ENCODE data around the gene NDUFB4. TPM values are rescaled to one million over a fixed set of nuclear protein-coding genes. Genes with fewer than 3 reads are reported as not detected.
"Not testable (repeated sequence)": the region's sequence is repeated elsewhere in the genome, so short reads cannot be mapped to it uniquely, and the experiment has no call there.

Gene NDUFB4
- total RNA-seq, 4 donors from 2014 or later = 44.1 to 58.8 (median 49.7) TPM

DNA sequence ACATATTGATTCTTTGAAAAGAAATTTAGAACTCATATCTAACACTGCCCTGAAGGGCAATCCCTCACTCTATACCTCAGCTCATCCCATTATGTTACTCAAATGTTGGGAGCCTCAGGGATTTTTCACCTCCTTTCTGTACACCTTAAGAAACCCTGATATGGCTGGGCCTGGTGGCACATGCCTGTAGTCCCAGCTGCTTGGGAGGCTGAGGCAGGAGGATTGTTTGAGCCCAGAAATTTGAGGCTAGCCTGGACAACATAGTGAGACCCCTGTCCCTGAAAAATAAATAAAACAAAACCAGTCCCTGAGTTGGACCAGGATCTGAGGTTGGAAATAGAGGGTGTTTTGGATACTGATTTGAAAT, 27.6 kb downstream of the NDUFB4 start:
- H3K9me3 ChIP-seq = peaks cover 0 to 21% (median 0%) of the 10 kb centered on the region in 4 donors
- H3K27ac ChIP-seq = no peak overlapping the region
- H3K4me1 ChIP-seq = no peaks in the 10 kb centered on the region
- H3K4me3 ChIP-seq = no peak overlapping the region
- TF ChIP-seq EP300 (IDR thresholded peaks at IDR 0.05) (no peak), POLR2A (IDR thresholded peaks at IDR 0.05) (no peak), CTCF (IDR thresholded peaks at IDR 0.05) (no peak)
- no peak for DNase-seq (ENCODE audit: low spot score in 2 of 2)
- no peaks in the 10 kb centered on the region for H3K27me3 ChIP-seq
- no peaks in the 10 kb centered on the region for H3K36me3 ChIP-seq

- H3K36me3 ChIP-seq = no peaks in the 10 kb centered on the region
- DNase-seq (ENCODE audit: low spot score in 2 of 2) = no peak
- no peaks in the 10 kb centered on the region for H3K27me3 ChIP-seq
- peaks cover 0 to 21% (median 0%) of the 10 kb centered on the region in 4 donors for H3K9me3 ChIP-seq
- no peaks in the 10 kb centered on the region for H3K4me1 ChIP-seq
- H3K4me3 ChIP-seq = no peak overlapping the region
- TF ChIP-seq CTCF (IDR thresholded peaks at IDR 0.05) = no peak
- no peak for TF ChIP-seq EP300 (IDR thresholded peaks at IDR 0.05)
- H3K27ac ChIP-seq = no peak overlapping the region
These were observed 29.0 kb downstream of the NDUFB4 start for GRCh38 chr3:120625159-120625586.

- 0 to 25% methylated on average over 1 of the region's 1 CpG for WGBS, 2 donors
These were observed 38.4 kb downstream of the NDUFB4 start for GRCh38 chr3:120634539-120634938.

DNA sequence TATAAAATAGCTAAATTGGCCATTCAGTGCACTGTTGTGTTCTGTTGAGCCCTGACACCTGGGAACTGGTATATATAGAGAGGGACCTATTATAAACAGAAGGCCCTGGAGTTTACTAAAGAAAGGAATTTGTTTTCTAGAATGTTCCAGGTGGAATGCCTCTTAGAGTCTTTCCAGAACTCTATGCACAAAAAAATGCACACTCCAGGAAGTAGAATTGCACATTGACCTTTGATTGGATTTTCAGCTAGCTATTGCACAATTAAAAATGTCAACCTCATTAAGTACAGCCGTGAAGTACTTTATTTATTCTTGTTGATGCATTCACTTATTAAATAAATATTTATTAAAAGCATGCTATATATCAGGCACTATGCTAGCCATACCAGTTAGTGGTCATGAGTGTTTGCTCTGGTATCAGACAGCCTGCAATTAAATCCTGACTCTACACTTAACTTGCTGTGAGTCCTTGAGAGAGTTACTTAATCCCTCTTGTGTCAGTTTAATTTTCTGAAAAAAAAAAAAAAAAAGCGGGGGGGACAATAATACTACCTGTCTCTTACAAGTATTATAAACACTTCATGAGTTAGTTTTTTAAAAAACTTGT, 40.8 kb downstream of the NDUFB4 start:
- H3K9me3 ChIP-seq = no peaks in the 10 kb centered on the region
- no peaks in the 10 kb centered on the region for H3K4me1 ChIP-seq
- no peak overlapping the region for H3K4me3 ChIP-seq
- TF ChIP-seq CTCF (IDR thresholded peaks at IDR 0.05) (no peak), POLR2A (IDR thresholded peaks at IDR 0.05) (no peak), EP300 (IDR thresholded peaks at IDR 0.05) (no peak)
- no peak overlapping the region for H3K27ac ChIP-seq
- WGBS, 2 donors = 80 to 89% methylated on average over 2 of the region's 2 CpGs
- no peaks in the 10 kb centered on the region for H3K36me3 ChIP-seq
- DNase-seq (ENCODE audit: low spot score in 2 of 2) = no peak
- no peaks in the 10 kb centered on the region for H3K27me3 ChIP-seq

More at GRCh38 chr3:120634539-120634938, 38.4 kb downstream of the NDUFB4 start:
- Histone ChIP-seq H3K4me3 (no peak overlapping the region), H3K27ac (no peak overlapping the region), H3K27me3 (no peaks in the 10 kb centered on the region), H3K4me1 (no peaks in the 10 kb centered on the region), H3K36me3 (no peaks in the 10 kb centered on the region), H3K9me3 (no peaks in the 10 kb centered on the region)
- TF ChIP-seq EP300 (IDR thresholded peaks at IDR 0.05) (no peak), CTCF (IDR thresholded peaks at IDR 0.05) (no peak), POLR2A (IDR thresholded peaks at IDR 0.05) (no peak)
- no peak for DNase-seq (ENCODE audit: low spot score in 2 of 2)

GRCh38 chr3:120637851-120638559, 41.9 kb downstream of the NDUFB4 start:
- Histone ChIP-seq H3K27ac (no peak overlapping the region), H3K9me3 (no peaks in the 10 kb centered on the region), H3K4me1 (no peaks in the 10 kb centered on the region), H3K4me3 (no peak overlapping the region), H3K36me3 (no peaks in the 10 kb centered on the region), H3K27me3 (no peaks in the 10 kb centered on the region)
- WGBS, 2 donors = 71 to 81% methylated on average over 6 of the region's 6 CpGs
- no peak for TF ChIP-seq CTCF (IDR thresholded peaks at IDR 0.05)
- TF ChIP-seq POLR2A (IDR thresholded peaks at IDR 0.05) = no peak
- TF ChIP-seq EP300 (IDR thresholded peaks at IDR 0.05) = no peak
- DNase-seq (ENCODE audit: low spot score in 2 of 2) = no peak

GRCh38 chr3:120638820-120639219, 42.7 kb downstream of the NDUFB4 start:
- H3K9me3 ChIP-seq; H3K27ac ChIP-seq; H3K27me3 ChIP-seq; DNase-seq (ENCODE audit: low spot score in 2 of 2); H3K4me3 ChIP-seq; H3K4me1 ChIP-seq; H3K36me3 ChIP-seq: not testable (repeated sequence)
- 93 to 96% methylated on average over 4 of the region's 4 CpGs for whole genome bisulfite sequencing, 2 donors
